Endothelial cell of umbilical vein (primary cell): Measurements from ENCODE around the gene CCT8. TPM values are rescaled to one million over a fixed set of nuclear protein-coding genes. Genes with fewer than 3 reads are reported as not detected.

ENCODE experiments used
- BruUV-seq: library from RNA; stranded (reverse); fragments of 400-500 nt; replicated peaks from 2 replicates; lab custom pipeline; 2021; lab: Mats Ljungman, UMichigan
- CTCF ChIA-PET: fragments of 300-600, 350-600 bp; sonication (Branson Sonifier 250); formaldehyde crosslinking; loops from one replicate; lab custom pipeline; 2021; ENCODE audit warnings: antibody characterized with exemption, inconsistent platforms; lab: Charles Lee
- POLR2A ChIA-PET: fragments of 300-600, 350-600 bp; sonication (Branson Sonifier 250); formaldehyde crosslinking; loops from one replicate; lab custom pipeline; 2021; ENCODE audit warnings: antibody characterized with exemption, inconsistent platforms; lab: Charles Lee
- DNase-seq: peaks from one replicate; pipeline ENCODE4 v3.0.0-alpha.2; 2011; ENCODE audit warnings: low read depth, low spot score
- FAIRE-seq: peaks from 2 replicates; lab custom pipeline; 2011; peaks lifted over from hg19 to GRCh38; lab: Jason Lieb, UNC
- H2AFZ ChIP-seq: 2 replicates; pipeline ENCODE4 v1.6.0; 2012; ENCODE audit warnings: low read depth, low read length, control low read depth, inconsistent platforms
- H3K27ac ChIP-seq: 2 replicates; pipeline ENCODE4 v1.5.1; 2011; ENCODE audit warnings: low read depth, mild to moderate bottlenecking, control low read depth, low read length, moderate library complexity; ENCODE audit not compliant: insufficient read depth
- H3K27me3 ChIP-seq, 2 experiments: 2 replicates each; pipeline versions ENCODE4 v1.6.0 to v1.6.1; 2011; ENCODE audit warnings: low read length in 2 of 2, mixed read lengths in 1 of 2; ENCODE audit not compliant: control insufficient read depth in 2 of 2, insufficient read depth in 2 of 2
- H3K36me3 ChIP-seq, 2 experiments: 2 replicates in 1 of 2; 3 replicates in 1 of 2; pipeline ENCODE4 v1.5.1; 2011; ENCODE audit warnings: low read length in 2 of 2, mild to moderate bottlenecking in 1 of 2, moderate library complexity in 1 of 2; ENCODE audit not compliant: control insufficient read depth in 2 of 2, insufficient read depth in 2 of 2; ENCODE audit errors: extremely low read depth in 1 of 2
- H3K4me1 ChIP-seq: 3 replicates; pipeline ENCODE4 v1.5.1; 2011; ENCODE audit warnings: mild to moderate bottlenecking, low read length; ENCODE audit not compliant: control insufficient read depth, insufficient read depth; ENCODE audit errors: extremely low read depth
- H3K4me2 ChIP-seq: 2 replicates; pipeline ENCODE4 v1.6.1; 2011; ENCODE audit warnings: low read length, control low read depth, mixed read lengths; ENCODE audit not compliant: insufficient read depth
- H3K4me3 ChIP-seq, 3 experiments: fragments of 200-600 bp in 1 of 3; sonication (generic), shearing (Covaris generic) in 1 of 3; replicated peaks in 1 of 3; 2 replicates each; pipeline ENCODE4 v1.5.1; 2011 to 2016; ENCODE audit warnings: control low read depth in 3 of 3, low read length in 3 of 3, mild to moderate bottlenecking in 2 of 3, inconsistent platforms in 1 of 3, low read depth in 1 of 3, moderate library complexity in 1 of 3; ENCODE audit not compliant: insufficient read depth in 1 of 3
- H3K79me2 ChIP-seq: 2 replicates; pipeline ENCODE4 v1.6.0; 2012; ENCODE audit warnings: low read length, inconsistent platforms; ENCODE audit not compliant: control insufficient read depth, insufficient read depth
- H3K9ac ChIP-seq: replicated peaks from 2 replicates; pipeline ENCODE3; 2011; ENCODE audit warnings: low read length, control low read depth; ENCODE audit not compliant: insufficient read depth; ENCODE audit errors: extremely low read depth
- H3K9me1 ChIP-seq: replicated peaks from 3 replicates; pipeline ENCODE4 v1.6.0; 2011; ENCODE audit warnings: mild to moderate bottlenecking, low read length; ENCODE audit not compliant: control insufficient read depth, insufficient read depth; ENCODE audit errors: extremely low read depth
- H3K9me3 ChIP-seq: replicated peaks from 2 replicates; pipeline ENCODE4 v1.5.1; 2012; ENCODE audit warnings: low read length, inconsistent platforms; ENCODE audit not compliant: control insufficient read depth, insufficient read depth
- H4K20me1 ChIP-seq: replicated peaks from 2 replicates; pipeline ENCODE3; 2011; ENCODE audit warnings: mild to moderate bottlenecking, low read length; ENCODE audit not compliant: control insufficient read depth, insufficient read depth; ENCODE audit errors: extremely low read depth
- CTCF ChIP-seq, 2 donors: IDR thresholded peaks; 1 replicate in 1 of 2; 2 replicates in 1 of 2; pipeline ENCODE4 v1.5.1; 2011; ENCODE audit warnings: low read length in 2 of 2, mild to moderate bottlenecking in 2 of 2, moderate library complexity in 2 of 2, control low read depth in 1 of 2, inconsistent platforms in 1 of 2, low read depth in 1 of 2; ENCODE audit not compliant: insufficient read depth in 1 of 2; ENCODE audit errors: extremely low read depth in 1 of 2
- EZH2 ChIP-seq: IDR thresholded peaks from 2 replicates; pipeline ENCODE4 v1.6.1; 2012; ENCODE audit warnings: borderline replicate concordance, low read depth, mild to moderate bottlenecking, moderate library complexity, low read length, inconsistent platforms; ENCODE audit not compliant: severe bottlenecking
- FOS ChIP-seq: IDR thresholded peaks from 2 replicates; pipeline ENCODE4 v1.6.1; 2011; ENCODE audit warnings: mild to moderate bottlenecking, low read length, moderate library complexity, borderline replicate concordance; ENCODE audit not compliant: insufficient read depth
- GATA2 ChIP-seq: IDR thresholded peaks from 2 replicates; pipeline ENCODE4 v1.7.0; 2011; ENCODE audit warnings: low read depth, mild to moderate bottlenecking, moderate library complexity, mixed read lengths, low read length; ENCODE audit not compliant: insufficient read length, insufficient read depth
- JUN ChIP-seq: IDR thresholded peaks from 2 replicates; pipeline ENCODE4 v1.6.1; 2011; ENCODE audit warnings: borderline replicate concordance, low read depth; ENCODE audit not compliant: insufficient read length, insufficient read depth
- MAX ChIP-seq: IDR thresholded peaks from 2 replicates; pipeline ENCODE4 v1.6.1; 2011; ENCODE audit not compliant: insufficient read depth, insufficient read length
- MYC ChIP-seq: IDR thresholded peaks from one replicate; pipeline ENCODE4 v1.6.1; 2011; ENCODE audit warnings: mild to moderate bottlenecking, low read depth, low read length
- POLR2A ChIP-seq: IDR thresholded peaks from 2 replicates; pipeline ENCODE4 v1.6.1; 2012; ENCODE audit warnings: low read depth, mild to moderate bottlenecking, control low read depth, low read length
- POLR2AphosphoS5 ChIP-seq: IDR thresholded peaks from 2 replicates; pipeline ENCODE4 v1.6.1; 2012; ENCODE audit warnings: low read depth, mild to moderate bottlenecking, control low read depth, low read length, moderate library complexity; ENCODE audit not compliant: insufficient read depth
- dilution Hi-C: fragments of 300-500 bp; cut with MboI; formaldehyde crosslinking; loops from one replicate; pipeline ENCODE4 v1.15.0; 2019; ENCODE audit warnings: low sequenced_read_pairs; ENCODE audit not compliant: extremely low pct_ligation_motif_present
- intact Hi-C: fragments of 100-400 bp; cut with micrococcal nuclease; formaldehyde crosslinking; loops from one replicate; pipeline ENCODE4 v1.10.0; 2022
- polyA plus RNA-seq, 4 experiments: library from polyadenylated mRNA; depleted of rRNA in 3 of 4; stranded (reverse) in 3 of 4; unstranded in 1 of 4; fragments of >200 nt; gene quantifications; 2 replicates each; pipeline versions ENCODE4 v1.2.1 to v1.2.3, GENCODE V29; 2011 to 2012; ENCODE audit warnings: missing spikeins in 1 of 4
- total RNA-seq: library from RNA; stranded (reverse); gene quantifications from 2 replicates; pipeline ENCODE4 v1.2.3, GENCODE V29; 2021

Gene CCT8
- total and polyA plus RNA-seq, 2 donors (not counting 3 experiments of a cell fraction or from before 2014, with no cell fraction given), result 102 to 212 TPM

GRCh38 chr21:29025328-29025713, 48.1 kb downstream of the CCT8 start:
- no peak for DNase-seq
- H3K36me3 ChIP-seq, result no peaks in the 10 kb centered on the region
- no peak for FAIRE-seq
- peak overlapping the region; percentile 66 for H3K4me2 ChIP-seq
- H4K20me1 ChIP-seq, result no peaks in the 10 kb centered on the region
- intact Hi-C loops, result loop anchor here (1.0 kb wide), 2 partner anchors 33 to 140 kb away; partner anchors contain the start of gene LTN1
- H3K4me3 ChIP-seq, result peak overlapping the region; percentile 33 to 80 (median 66)
- CTCF ChIA-PET, result interaction anchor here (0.6 to 1.5 kb wide), 4 partner anchors 15 to 60 kb away, joined by 3 to 6 read pairs (median 3); partner anchors contain the start of gene CCT8
- peak overlapping the region; percentile 88 for H3K27ac ChIP-seq
- POLR2A ChIA-PET, result interaction anchor here (0.9 to 1.8 kb wide), 3 partner anchors 23 to 48 kb away, joined by 3 to 9 read pairs (median 7); partner anchors contain the start of genes CCT8 and LTN1
- peaks cover 34% of the 10 kb centered on the region for H3K79me2 ChIP-seq
- H3K9me1 ChIP-seq, result no peaks in the 10 kb centered on the region
- H3K27me3 ChIP-seq, result no peaks in the 10 kb centered on the region
- peak overlapping the region; percentile 22 for H2AFZ ChIP-seq
- no TSS peak for BruUV-seq
- H3K4me1 ChIP-seq, result peaks cover 8% of the 10 kb centered on the region
- no peaks in the 10 kb centered on the region for H3K9me3 ChIP-seq
- dilution Hi-C loops, result no loop called here
- peak overlapping the region; percentile 92 for H3K9ac ChIP-seq
- TF ChIP-seq MYC, result no peak
- peak; percentile 9 for TF ChIP-seq JUN

- peaks cover 8% of the 10 kb centered on the region for H3K4me1 ChIP-seq
- peak; percentile 39 for TF ChIP-seq MAX
- no peak for TF ChIP-seq CTCF (IDR thresholded peaks at IDR 0.05; ENCODE audit: extremely low read depth in 1 of 2, insufficient read depth in 1 of 2, low read depth in 1 of 2, low read length in 2 of 2)
- TF ChIP-seq FOS, result no peak
- TF ChIP-seq POLR2A, result peak; percentile 62
- no peak for TF ChIP-seq JUN
- TF ChIP-seq EZH2, result no peak
- TF ChIP-seq POLR2AphosphoS5, result peak; percentile 69
- no peak for TF ChIP-seq GATA2
- TF ChIP-seq MYC, result peak; percentile 19
- DNase-seq (peak; percentile 100), FAIRE-seq (peak; percentile 83)
- H3K9me3 ChIP-seq, result no peaks in the 10 kb centered on the region
- peak within 1 kb of the TSS; percentile 80 for H2AFZ ChIP-seq
- ChIA-PET POLR2A (interaction anchor here (0.7 to 1.8 kb wide), 4 partner anchors 11 to 49 kb away, joined by 3 to 9 read pairs (median 5); partner anchors contain the start of genes CCT8 and LTN1), CTCF (interaction anchor here (0.8 to 1.5 kb wide), 3 partner anchors 22 to 59 kb away, joined by 3 to 6 read pairs (median 3); partner anchors contain the start of gene CCT8)
- H3K36me3 ChIP-seq, result no peaks in the 10 kb centered on the region
- dilution Hi-C loops, result no loop called here
- peak within 1 kb of the TSS; percentile 88 for H3K27ac ChIP-seq
- peak within 1 kb of the TSS; percentile 92 for H3K9ac ChIP-seq
- H3K4me3 ChIP-seq, result peak within 1 kb of the TSS; percentile 33 to 80 (median 66)
- H3K79me2 ChIP-seq, result peaks cover 34% of the 10 kb centered on the region
- no peaks in the 10 kb centered on the region for H3K27me3 ChIP-seq
- H3K4me2 ChIP-seq, result peak within 1 kb of the TSS; percentile 84
- H4K20me1 ChIP-seq, result no peaks in the 10 kb centered on the region
- H3K9me1 ChIP-seq, result no peaks in the 10 kb centered on the region
- intact Hi-C loops, result loop anchor here (1.0 kb wide), 4 partner anchors 22 to 139 kb away; partner anchors contain the start of genes CCT8 and LTN1
- BruUV-seq, result TSS peak; percentile 47
Measured at GRCh38 chr21:29024474-29025327, 48.7 kb downstream of the CCT8 start, which contains the start of gene USP16. TSS of gene USP16 (plus strand) at chr21:29024668. CDS start at chr21:29027914, 3,246 bp downstream.
